Neuron (in vitro differentiated cells): ENCODE measurements around the gene LRRC55.

Experiments
- H2AFZ ChIP-seq: one replicate; pipeline ENCODE4 v1.6.1; 2013; ENCODE audit warnings: low read depth, mild to moderate bottlenecking, inconsistent platforms, low read length, moderate library complexity
- H3K27me3 ChIP-seq: one replicate; pipeline ENCODE4 v1.6.1; 2013; ENCODE audit warnings: low read length; ENCODE audit not compliant: insufficient read depth
- H3K36me3 ChIP-seq: one replicate; pipeline ENCODE4 v1.6.1; 2013; ENCODE audit warnings: low read length; ENCODE audit not compliant: insufficient read depth
- H3K4me1 ChIP-seq: one replicate; pipeline ENCODE4 v1.6.1; 2013; ENCODE audit warnings: low read length; ENCODE audit not compliant: insufficient read depth
- H3K4me3 ChIP-seq: 2 replicates; pipeline ENCODE4 v1.5.1; 2013; ENCODE audit warnings: mild to moderate bottlenecking, low read length, moderate library complexity
- H3K9me3 ChIP-seq: one replicate; pipeline ENCODE4 v1.6.1; 2013; ENCODE audit warnings: low read length

Gene LRRC55

DNA sequence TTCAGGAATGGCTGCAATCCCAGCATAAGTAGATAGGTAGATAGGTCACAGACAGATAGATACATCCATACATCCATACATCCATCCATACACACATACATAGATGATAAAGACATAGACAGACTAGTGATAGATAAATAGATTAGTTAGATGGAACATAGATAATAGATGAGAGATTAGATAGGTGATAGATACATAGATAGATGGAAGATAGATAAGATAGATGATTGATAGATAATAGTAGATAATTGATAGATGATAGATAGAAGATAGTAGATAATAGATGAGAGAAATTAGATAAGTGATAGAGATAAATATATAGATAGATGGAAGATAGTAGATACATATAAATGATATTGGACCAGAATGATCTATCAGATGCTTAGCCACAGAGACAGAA is 28.3 kb upstream of the LRRC55 start:
- Histone ChIP-seq H3K4me1 (peaks cover 15% of the 10 kb centered on the region), H2AFZ (no peak overlapping the region), H3K27me3 (no peaks in the 10 kb centered on the region), H3K36me3 (no peaks in the 10 kb centered on the region), H3K9me3 (no peaks in the 10 kb centered on the region), H3K4me3 (no peak overlapping the region)

DNA sequence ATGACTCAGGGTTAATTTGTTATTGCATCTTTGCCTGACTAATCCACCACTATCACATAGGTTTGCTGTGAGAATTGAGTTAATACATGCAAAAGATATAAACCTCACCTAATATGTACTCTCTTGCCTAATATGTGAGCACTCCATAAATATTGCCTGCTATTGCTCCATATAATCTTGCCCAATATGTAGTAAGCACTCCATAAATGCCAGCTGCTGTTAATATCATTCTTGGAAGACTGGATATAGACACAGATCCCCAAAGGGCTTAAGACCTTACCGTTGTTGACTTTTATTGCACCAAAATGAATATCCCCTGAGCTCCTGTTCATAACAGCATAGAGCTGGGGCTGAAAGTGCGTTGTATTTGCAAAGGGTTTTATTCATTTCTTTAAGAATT is 27.0 kb upstream of the LRRC55 start:
- Histone ChIP-seq H3K9me3 (no peaks in the 10 kb centered on the region), H3K4me3 (no peak overlapping the region), H3K36me3 (no peaks in the 10 kb centered on the region), H3K4me1 (peaks cover 10% of the 10 kb centered on the region), H3K27me3 (no peaks in the 10 kb centered on the region), H2AFZ (no peak overlapping the region)

DNA sequence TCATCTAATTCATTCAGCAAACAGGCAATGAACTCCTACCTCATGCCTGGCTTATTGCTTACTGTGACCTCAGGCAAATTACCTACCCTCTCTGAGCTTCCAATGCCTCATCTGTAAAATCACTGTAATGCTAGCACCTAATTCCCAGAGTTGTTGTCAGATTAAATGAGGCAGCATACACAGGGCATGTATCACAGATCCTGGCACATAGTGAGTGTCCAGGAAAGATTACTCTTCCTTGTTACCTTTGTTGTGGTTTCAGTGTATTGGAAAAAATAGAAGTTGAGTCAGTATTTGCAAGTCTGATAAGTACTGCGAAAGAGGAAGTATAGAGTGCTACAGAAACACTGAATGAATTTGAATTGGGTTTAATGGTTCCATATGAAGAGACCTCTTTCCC is 26.4 kb upstream of the LRRC55 start:
- H3K36me3 ChIP-seq, result no peaks in the 10 kb centered on the region
- peaks cover 10% of the 10 kb centered on the region for H3K4me1 ChIP-seq
- H3K9me3 ChIP-seq, result no peaks in the 10 kb centered on the region
- H3K27me3 ChIP-seq, result no peaks in the 10 kb centered on the region
- H3K4me3 ChIP-seq, result no peak overlapping the region
- peak overlapping the region; percentile 8 for H2AFZ ChIP-seq

DNA sequence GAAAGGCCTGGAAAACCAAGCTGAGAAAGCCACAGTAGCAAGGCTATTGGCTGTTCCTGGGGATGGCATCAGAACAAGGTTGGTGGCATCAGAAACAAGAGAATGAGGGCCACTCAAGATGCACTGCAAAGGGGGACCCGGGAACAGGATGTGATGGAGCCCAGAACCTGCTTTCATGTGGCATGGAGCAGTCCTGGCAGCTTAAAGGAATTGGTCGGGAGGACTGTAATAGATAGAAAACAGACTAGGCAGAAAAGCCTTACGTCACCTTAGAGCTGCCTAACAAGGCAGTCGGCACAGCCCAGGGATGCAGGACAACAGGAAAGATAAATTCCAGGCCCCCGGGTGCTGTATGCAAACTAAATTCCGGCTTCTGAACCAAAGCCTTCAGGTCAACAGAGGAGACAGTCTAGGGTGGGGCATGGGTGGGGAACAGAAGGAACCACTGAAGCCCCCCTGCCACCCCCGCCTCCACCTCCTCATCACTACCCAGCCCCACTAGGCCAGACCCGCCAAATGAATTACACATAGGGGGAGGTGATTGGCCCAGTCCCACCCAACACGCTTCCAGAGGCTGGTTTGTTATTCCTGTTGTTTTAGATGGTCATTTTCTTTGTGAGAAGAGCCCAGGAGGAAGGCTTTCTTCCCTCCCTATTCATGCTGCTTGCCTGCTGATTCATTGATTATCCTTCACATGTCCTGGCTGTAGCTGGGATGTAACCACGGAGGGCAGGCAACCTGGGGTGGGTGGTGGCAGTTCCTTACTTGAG is 25.7 kb upstream of the LRRC55 start:
- Histone ChIP-seq H3K4me1 (peaks cover 10% of the 10 kb centered on the region), H3K27me3 (no peaks in the 10 kb centered on the region), H2AFZ (peak overlapping the region; percentile 8), H3K4me3 (no peak overlapping the region), H3K36me3 (no peaks in the 10 kb centered on the region), H3K9me3 (no peaks in the 10 kb centered on the region)

DNA sequence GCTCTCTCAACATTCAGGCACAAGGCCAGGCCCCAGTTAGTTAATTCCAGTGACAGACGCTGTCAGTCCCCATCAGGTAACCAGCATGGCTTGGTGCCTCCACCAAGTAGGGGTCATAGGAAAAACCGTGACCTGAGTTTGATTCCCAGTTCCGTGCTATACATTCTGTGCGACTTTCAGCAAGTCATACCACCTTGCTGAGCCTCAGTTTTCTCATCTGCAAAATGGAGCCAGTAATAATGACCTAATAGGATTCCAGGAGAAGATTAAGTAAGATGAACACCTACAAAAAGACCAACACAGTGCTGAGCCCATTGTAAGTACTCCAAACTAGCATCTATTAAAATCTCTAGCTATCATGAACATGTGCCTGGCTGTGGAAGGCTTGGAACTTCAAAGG is 24.8 kb upstream of the LRRC55 start:
- Histone ChIP-seq H3K27me3 (no peaks in the 10 kb centered on the region), H3K4me3 (no peak overlapping the region), H2AFZ (no peak overlapping the region), H3K9me3 (no peaks in the 10 kb centered on the region), H3K4me1 (peaks cover 10% of the 10 kb centered on the region), H3K36me3 (no peaks in the 10 kb centered on the region)

DNA sequence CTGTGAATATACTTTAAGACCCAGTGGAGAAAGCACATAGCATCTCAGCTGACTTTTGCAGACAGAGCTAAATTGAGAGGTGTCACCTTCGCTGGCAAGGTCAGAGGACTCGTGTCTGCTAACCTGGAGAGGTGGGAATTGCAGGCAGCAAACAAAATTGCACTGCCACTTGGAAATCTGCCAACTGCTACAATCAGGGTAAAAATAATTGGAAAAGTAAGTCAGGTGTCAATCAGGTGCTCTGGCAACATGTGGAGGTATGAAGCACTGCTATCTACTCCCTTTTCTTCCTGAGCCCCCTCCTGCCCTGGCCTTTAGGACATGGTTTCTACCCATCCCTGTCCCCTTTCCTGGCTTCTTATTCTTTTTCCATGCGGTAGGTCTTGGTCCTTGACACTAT is 24.1 kb upstream of the LRRC55 start:
- Histone ChIP-seq H3K27me3 (no peaks in the 10 kb centered on the region), H3K4me3 (no peak overlapping the region), H2AFZ (no peak overlapping the region), H3K36me3 (no peaks in the 10 kb centered on the region), H3K9me3 (no peaks in the 10 kb centered on the region), H3K4me1 (peaks cover 10% of the 10 kb centered on the region)

DNA sequence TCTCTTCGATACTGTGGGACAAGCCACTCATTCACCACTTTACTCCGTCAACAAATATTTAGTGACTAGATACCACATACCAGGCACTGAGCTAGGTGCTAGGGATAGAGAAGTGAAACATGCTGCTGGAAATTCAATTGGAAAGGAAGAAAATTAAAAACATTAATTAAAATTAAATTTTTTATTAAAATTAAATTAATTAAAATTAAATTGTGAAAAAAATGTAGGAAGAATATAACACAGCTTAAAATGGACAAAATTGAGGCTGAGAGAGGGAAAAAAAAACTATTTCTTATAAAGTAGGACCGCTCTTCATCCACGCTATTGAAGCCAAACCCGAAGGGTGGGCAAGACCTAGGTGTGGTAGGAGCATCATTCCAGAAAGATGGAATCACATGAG is 23.6 kb upstream of the LRRC55 start:
- no peaks in the 10 kb centered on the region for H3K36me3 ChIP-seq
- H3K4me1 ChIP-seq, result peaks cover 10% of the 10 kb centered on the region
- H3K4me3 ChIP-seq, result no peak overlapping the region
- no peaks in the 10 kb centered on the region for H3K9me3 ChIP-seq
- no peaks in the 10 kb centered on the region for H3K27me3 ChIP-seq
- no peak overlapping the region for H2AFZ ChIP-seq

DNA sequence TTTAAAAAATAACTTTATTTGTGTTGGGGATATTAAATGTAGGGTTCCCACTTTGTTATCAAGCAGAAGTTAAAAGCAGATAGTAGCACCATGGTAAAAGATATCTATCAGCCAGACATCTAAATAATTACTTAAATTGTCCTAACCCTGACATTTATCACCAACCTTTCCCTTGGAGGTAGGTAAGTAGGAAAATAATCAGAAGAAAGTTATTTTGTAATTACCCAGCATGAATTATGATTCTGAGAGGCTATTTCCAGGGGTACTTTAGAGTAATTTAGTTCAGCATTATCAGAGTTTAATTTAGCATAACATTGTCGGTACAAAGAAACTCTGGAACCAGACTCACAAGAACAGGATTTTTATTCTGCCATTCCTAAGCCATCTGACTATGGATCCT is 23.2 kb upstream of the LRRC55 start:
- H3K36me3 ChIP-seq, result no peaks in the 10 kb centered on the region
- H3K4me1 ChIP-seq, result peaks cover 10% of the 10 kb centered on the region
- H2AFZ ChIP-seq, result no peak overlapping the region
- no peaks in the 10 kb centered on the region for H3K9me3 ChIP-seq
- no peaks in the 10 kb centered on the region for H3K27me3 ChIP-seq
- no peak overlapping the region for H3K4me3 ChIP-seq

DNA sequence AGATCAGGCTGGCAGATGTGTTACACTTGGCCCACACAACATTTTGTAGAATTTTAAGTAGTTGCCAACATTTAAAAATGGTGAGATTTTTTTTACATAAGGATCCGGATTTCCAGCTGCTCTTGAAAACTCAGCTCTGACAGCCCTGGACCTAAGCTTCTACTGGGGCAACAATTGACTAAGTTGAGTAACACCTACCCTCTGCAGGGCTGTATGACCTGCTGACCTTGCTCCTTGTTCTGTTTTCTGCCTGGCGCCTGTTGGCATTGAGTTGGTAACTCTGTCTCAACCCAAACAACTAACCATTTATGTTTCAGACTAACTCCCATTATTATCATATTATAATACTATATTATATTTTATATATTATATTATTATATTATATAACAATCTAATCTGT is 21.1 kb upstream of the LRRC55 start:
- H2AFZ ChIP-seq, result no peak overlapping the region
- no peaks in the 10 kb centered on the region for H3K36me3 ChIP-seq
- H3K27me3 ChIP-seq, result no peaks in the 10 kb centered on the region
- peaks cover 10% of the 10 kb centered on the region for H3K4me1 ChIP-seq
- no peak overlapping the region for H3K4me3 ChIP-seq
- H3K9me3 ChIP-seq, result no peaks in the 10 kb centered on the region

DNA sequence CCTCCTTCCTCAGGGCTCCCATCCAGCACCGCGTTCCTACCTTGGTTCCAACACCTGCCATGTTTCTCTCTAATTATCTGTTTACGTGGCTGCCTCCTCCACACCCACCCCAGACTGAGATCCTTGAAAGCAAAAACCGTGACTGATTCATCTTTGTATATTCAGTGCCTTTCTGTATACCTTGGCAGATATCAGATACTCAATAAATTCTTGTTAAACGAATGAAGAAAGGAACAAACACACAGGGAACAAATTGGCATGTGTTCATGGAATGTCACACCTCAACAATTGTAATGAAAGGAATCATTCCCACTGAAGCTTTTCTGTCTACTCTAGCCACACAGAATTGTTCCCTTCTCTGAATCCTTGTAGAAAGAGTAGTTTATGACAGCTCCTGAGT is 20.4 kb upstream of the LRRC55 start:
- Histone ChIP-seq H3K36me3 (no peaks in the 10 kb centered on the region), H2AFZ (no peak overlapping the region), H3K4me1 (peaks cover 4% of the 10 kb centered on the region)

DNA sequence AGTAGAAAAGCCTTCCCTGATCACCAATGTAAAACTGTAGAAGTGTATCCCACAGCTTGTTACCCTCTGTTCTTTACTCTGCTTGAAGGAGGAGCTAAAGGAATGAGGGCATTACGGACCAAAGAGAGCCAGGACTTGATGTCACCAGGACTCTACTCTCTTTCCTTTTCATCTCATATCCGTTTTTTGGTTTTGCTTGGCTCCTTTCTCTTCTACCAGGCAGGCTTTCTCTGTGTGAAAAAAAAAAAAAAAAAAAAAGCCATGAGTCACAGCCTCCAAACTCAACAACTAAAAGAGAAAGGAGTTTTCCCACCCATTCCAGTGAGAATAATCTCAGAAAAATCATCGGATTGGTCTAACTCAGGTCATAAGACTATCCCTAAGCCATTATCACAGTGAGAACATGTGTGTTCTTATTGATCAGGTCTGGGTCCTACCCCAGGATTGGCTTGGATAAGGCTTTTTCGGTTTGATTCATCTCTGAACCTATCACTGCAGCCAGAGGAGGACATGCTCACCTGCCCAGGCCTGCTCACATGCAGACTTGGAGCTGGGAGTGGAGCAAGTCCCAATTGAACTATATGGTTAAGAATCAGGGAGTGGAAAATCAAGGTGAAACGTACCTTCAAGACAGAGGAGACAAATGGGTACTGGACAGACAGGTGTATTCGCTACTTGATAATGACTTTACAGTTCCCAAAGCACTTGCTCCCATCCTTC is 19.4 kb upstream of the LRRC55 start:
- no peak overlapping the region for H3K4me3 ChIP-seq
- H3K36me3 ChIP-seq, result no peaks in the 10 kb centered on the region
- H3K27me3 ChIP-seq, result no peaks in the 10 kb centered on the region
- no peak overlapping the region for H2AFZ ChIP-seq
- no peaks in the 10 kb centered on the region for H3K9me3 ChIP-seq
- H3K4me1 ChIP-seq, result no peaks in the 10 kb centered on the region

More for the DNA sequence above, 20.4 kb upstream of the LRRC55 start:
- Histone ChIP-seq H3K27me3 (no peaks in the 10 kb centered on the region), H3K9me3 (no peaks in the 10 kb centered on the region), H3K4me3 (no peak overlapping the region)

DNA sequence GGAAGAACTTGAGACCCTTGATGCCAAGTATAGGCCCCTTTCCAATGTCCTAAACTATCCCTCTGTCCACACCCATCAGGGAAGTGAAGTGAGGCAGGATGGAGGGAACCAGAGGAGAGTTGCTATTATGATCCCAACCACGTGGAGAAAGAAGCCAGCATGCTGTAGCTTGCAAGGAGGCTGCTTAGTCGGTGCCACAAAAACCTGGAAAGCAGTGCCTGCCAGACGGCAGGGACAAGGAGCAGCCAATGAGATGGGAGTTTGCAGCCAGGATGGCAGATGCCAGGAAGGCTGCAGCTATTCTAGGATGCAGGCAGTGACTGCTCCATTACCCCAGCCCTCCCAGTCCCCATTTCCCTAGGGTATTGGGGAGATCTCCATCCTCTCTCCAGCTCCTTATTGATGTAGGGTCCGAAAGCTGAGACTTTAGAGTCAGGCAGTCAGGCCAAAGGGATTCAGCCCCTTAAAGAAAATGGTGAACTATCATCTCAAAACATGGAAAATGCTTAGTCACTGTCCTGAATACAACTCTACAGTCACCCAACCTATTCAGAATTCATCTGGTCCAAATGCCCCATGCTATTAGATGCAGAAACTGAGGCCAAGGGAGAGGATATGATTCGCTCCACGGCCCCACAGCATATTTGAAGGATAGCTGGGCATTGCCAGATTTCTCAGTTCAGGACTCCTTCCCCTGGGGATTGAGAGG is 18.4 kb upstream of the LRRC55 start:
- Histone ChIP-seq H2AFZ (no peak overlapping the region), H3K4me1 (no peaks in the 10 kb centered on the region), H3K36me3 (no peaks in the 10 kb centered on the region), H3K9me3 (no peaks in the 10 kb centered on the region), H3K4me3 (no peak overlapping the region), H3K27me3 (no peaks in the 10 kb centered on the region)

DNA sequence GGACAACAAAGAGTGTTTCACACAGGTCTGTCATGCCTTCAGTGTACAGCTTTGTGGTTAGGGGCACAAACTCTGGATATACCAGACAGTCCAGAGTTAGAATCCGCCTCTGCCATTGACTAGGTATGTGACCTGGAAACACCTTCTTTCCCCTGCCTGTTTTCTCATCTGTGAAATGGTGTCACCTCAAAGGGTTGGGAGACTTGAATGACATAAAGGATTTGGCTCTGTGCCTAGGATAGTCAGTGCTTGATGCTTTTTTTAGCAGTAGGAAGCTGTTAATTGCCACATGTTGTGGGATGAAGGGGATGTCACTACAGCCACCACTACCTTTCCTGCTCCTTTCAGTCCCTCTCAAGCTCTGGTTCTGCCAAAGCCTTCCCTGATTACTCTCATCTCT is 17.4 kb upstream of the LRRC55 start:
- Histone ChIP-seq H3K27me3 (no peaks in the 10 kb centered on the region), H3K4me1 (no peaks in the 10 kb centered on the region), H3K9me3 (peaks cover 2% of the 10 kb centered on the region), H3K36me3 (no peaks in the 10 kb centered on the region), H2AFZ (no peak overlapping the region), H3K4me3 (no peak overlapping the region)
